ENCODE data around the gene IDI2. TPM values are rescaled to one million over a fixed set of nuclear protein-coding genes. Genes with fewer than 3 reads are reported as not detected.

The IDI2 gene
- total RNA-seq, 2 experiments from 2014 or later = not detected

DNA sequence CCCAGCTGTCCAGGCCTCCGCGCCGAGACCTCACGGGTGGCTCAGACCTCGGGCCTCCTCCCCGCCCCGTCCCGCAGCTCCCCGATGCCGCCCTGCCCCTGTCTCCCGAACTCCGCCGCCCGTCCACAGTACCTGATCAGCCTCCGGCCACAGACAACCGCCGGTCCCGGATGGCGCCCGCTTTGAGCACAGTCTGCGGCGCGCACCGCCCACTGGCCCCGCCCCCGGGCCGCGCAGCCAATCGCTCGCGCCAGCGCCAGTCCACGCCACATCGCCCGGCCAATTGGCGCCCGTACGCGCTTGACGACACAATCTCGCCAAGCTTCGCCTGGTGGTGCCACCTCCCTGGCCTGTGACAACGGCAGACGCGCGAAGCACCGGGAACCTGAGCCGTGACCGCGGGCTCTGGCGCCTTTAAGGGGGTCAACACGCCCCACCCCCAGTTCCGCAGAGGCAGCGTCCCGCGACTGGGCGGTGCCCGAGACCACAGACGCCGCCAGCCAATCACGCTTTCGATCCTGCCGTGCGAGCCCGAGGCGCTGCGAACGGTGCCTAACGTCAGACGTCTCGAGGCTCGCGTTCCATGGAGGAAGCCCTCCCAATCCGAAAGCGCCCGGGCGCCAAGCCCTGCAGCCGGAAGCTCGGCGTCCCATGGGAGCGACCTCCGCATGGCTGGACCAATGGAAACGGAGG is 23.2 kb upstream of the IDI2 start, which contains the start of gene IDI1:
IDI1 (minus strand) TSS at position 388 of the 693 bp plus-strand sequence; CDS start at position 272, 116 bp downstream.
- ATAC-seq (peak; percentile 87), DNase-seq (peak; percentile 98)
- peak within 1 kb of the TSS; percentile 96 for H3K27ac Mint-ChIP-seq
- no peaks in the 10 kb centered on the region for H3K27me3 Mint-ChIP-seq
- H3K36me3 Mint-ChIP-seq (ENCODE audit: low read depth) = peaks cover 61% of the 10 kb centered on the region
- H3K9me3 Mint-ChIP-seq = no peaks in the 10 kb centered on the region
- ChIA-PET POLR2A (interaction anchor here (0.7 to 3.5 kb wide), 15 partner anchors 9 to 119 kb away, joined by 3 to 24 read pairs (median 3); partner anchors contain the start of genes GTPBP4 and LARP4B), CTCF (interaction anchor here (0.6 to 1.8 kb wide), 4 partner anchors 11 to 338 kb away, joined by 3 to 5 read pairs (median 3); partner anchors contain the start of gene GTPBP4)
- TF ChIP-seq, protein P1, sequence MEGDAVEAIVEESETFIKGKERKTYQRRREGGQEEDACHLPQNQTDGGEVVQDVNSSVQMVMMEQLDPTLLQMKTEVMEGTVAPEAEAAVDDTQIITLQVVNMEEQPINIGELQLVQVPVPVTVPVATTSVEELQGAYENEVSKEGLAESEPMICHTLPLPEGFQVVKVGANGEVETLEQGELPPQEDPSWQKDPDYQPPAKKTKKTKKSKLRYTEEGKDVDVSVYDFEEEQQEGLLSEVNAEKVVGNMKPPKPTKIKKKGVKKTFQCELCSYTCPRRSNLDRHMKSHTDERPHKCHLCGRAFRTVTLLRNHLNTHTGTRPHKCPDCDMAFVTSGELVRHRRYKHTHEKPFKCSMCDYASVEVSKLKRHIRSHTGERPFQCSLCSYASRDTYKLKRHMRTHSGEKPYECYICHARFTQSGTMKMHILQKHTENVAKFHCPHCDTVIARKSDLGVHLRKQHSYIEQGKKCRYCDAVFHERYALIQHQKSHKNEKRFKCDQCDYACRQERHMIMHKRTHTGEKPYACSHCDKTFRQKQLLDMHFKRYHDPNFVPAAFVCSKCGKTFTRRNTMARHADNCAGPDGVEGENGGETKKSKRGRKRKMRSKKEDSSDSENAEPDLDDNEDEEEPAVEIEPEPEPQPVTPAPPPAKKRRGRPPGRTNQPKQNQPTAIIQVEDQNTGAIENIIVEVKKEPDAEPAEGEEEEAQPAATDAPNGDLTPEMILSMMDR (IDR thresholded peaks at IDR 0.05) = no peak
- intact Hi-C loops (cut with micrococcal nuclease) = no loop called here
- peaks cover 64% of the 10 kb centered on the region for H3K4me1 Mint-ChIP-seq (ENCODE audit: low read depth)
- peak within 1 kb of the TSS; percentile 98 for H3K4me3 Mint-ChIP-seq

DNA sequence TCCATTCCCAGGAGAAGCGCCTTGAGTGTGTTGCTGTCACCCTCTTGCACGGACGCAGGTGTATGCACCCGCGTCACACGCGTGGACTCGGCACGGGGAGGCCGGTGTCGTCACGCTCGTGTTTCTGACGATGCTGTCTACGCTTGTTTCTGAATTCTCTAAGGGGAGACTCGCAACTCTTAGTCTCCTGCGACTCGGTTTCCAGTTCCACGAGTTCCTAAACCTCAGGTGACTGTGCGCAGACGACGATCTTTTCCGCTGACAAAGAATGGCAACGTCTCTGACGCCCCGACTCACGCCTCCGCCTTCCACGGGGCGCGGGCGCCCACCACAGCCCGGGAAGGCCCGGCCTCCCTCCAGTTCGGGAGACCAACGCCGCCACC is 22.7 kb upstream of the IDI2 start:
- CTCF ChIA-PET = no interaction called here
- intact Hi-C loops (cut with micrococcal nuclease) = no loop called here
- no peaks in the 10 kb centered on the region for H3K9me3 Mint-ChIP-seq
- peaks cover 63% of the 10 kb centered on the region for H3K36me3 Mint-ChIP-seq (ENCODE audit: low read depth)
- peak; percentile 3 for ATAC-seq
- no peaks in the 10 kb centered on the region for H3K27me3 Mint-ChIP-seq
- peaks cover 64% of the 10 kb centered on the region for H3K4me1 Mint-ChIP-seq (ENCODE audit: low read depth)
- H3K4me3 Mint-ChIP-seq = peak overlapping the region; percentile 98
- H3K27ac Mint-ChIP-seq = peak overlapping the region; percentile 96
- DNase-seq = peak; percentile 65
- POLR2A ChIA-PET = interaction anchor here (0.7 to 3.5 kb wide), 12 partner anchors 9 to 118 kb away, joined by 3 to 24 read pairs (median 3); partner anchors contain the start of gene GTPBP4
- TF ChIP-seq, protein P1 (IDR thresholded peaks at IDR 0.05) = no peak

DNA sequence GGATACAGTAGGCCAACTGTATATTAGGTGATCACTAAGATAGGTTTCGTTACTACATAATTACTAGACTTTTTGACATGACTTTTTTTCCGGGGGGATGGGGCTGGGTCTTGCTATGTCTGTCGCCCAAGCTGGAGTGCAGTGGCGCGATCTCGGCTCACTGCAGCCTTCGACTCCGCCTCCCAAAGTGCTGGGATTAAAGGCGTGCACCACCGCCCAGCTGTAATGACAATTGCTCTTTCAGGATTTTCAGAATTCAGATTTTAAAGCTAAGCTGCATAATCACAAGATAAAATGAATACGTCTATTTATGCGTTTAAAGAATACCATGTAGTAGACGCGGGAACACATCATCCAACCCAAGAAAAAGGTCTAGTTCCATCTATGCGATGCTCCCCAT is 22.3 kb upstream of the IDI2 start:
- H3K27ac Mint-ChIP-seq = peak overlapping the region; percentile 96
- no peaks in the 10 kb centered on the region for H3K27me3 Mint-ChIP-seq
- TF ChIP-seq, protein P1 (IDR thresholded peaks at IDR 0.05) = no peak
- no peaks in the 10 kb centered on the region for H3K9me3 Mint-ChIP-seq
- peaks cover 65% of the 10 kb centered on the region for H3K4me1 Mint-ChIP-seq (ENCODE audit: low read depth)
- intact Hi-C loops (cut with micrococcal nuclease) = no loop called here
- H3K4me3 Mint-ChIP-seq = peak overlapping the region; percentile 98
- no peak for ATAC-seq
- peak; percentile 36 for DNase-seq
- ChIA-PET CTCF (no interaction called here), POLR2A (interaction anchor here (0.7 to 3.5 kb wide), 10 partner anchors 10 to 111 kb away, joined by 3 to 24 read pairs (median 3); partner anchors contain the start of gene GTPBP4)
- peaks cover 63% of the 10 kb centered on the region for H3K36me3 Mint-ChIP-seq (ENCODE audit: low read depth)

DNA sequence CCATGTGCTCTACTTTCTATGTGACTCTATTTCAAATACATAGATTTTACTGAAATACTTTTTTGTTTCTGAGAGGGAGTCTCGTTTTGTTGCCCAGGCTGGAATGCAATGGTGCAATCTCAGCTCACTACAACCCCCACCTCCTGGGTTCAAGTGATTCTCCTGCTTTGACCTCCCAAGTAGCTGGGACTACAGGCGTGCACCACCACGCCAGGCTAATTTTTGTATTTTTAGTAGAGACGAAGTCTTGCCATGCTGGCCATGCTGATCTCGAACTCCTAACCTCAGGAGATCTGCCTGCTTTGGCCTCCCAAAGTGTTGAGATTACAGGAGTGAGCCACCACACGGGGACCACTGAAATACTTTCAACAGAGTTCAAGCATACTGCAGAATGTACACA is 19.8 kb upstream of the IDI2 start:
- Mint-ChIP-seq H3K27ac (peak overlapping the region; percentile 79), H3K36me3 (ENCODE audit: low read depth) (peaks cover 58% of the 10 kb centered on the region)

More for the DNA sequence above, 19.8 kb upstream of the IDI2 start:
- ChIA-PET CTCF (interaction anchor here (0.9 kb wide), 1 partner anchor 29 kb away, joined by 4 read pairs; no protein-coding TSS in a partner anchor), POLR2A (interaction anchor here (0.7 to 1.0 kb wide), 4 partner anchors 9 to 59 kb away, joined by 3 to 4 read pairs (median 3); no protein-coding TSS in a partner anchor)
- Mint-ChIP-seq H3K27me3 (no peaks in the 10 kb centered on the region), H3K4me3 (peak overlapping the region; percentile 58), H3K4me1 (ENCODE audit: low read depth) (peaks cover 40% of the 10 kb centered on the region), H3K9me3 (no peaks in the 10 kb centered on the region)
- DNase-seq (no peak), ATAC-seq (no peak)
- TF ChIP-seq, protein P1 (IDR thresholded peaks at IDR 0.05) = no peak
- intact Hi-C loops (cut with micrococcal nuclease) = no loop called here
